H7 (cell line): ENCODE measurements around the gene TSSK2. TPM values are rescaled to one million over a fixed set of nuclear protein-coding genes. Genes with fewer than 3 reads are reported as not detected.

Experiments used
- DNase-seq: peaks from one replicate; pipeline ENCODE4 v3.0.0; 2012
- H3K27me3 ChIP-seq: 2 replicates; pipeline ENCODE4 v1.6.0; 2011; ENCODE audit warnings: mild to moderate bottlenecking, low read length; ENCODE audit not compliant: control insufficient read depth, insufficient read depth
- H3K36me3 ChIP-seq: replicated peaks from 2 replicates; pipeline ENCODE4 v1.5.1; 2011; ENCODE audit warnings: low read length; ENCODE audit not compliant: control insufficient read depth, insufficient read depth
- H3K4me3 ChIP-seq: 2 replicates; pipeline ENCODE4 v1.5.1; 2011; ENCODE audit warnings: low read depth, mild to moderate bottlenecking, control low read depth, low read length, moderate library complexity; ENCODE audit not compliant: insufficient read depth
- total RNA-seq: library from RNA; depleted of rRNA; stranded (reverse); fragments of >200 nt; shearing (Covaris generic); gene quantifications from 2 replicates; pipeline ENCODE4 v1.2.3, GENCODE V29; 2014

TSSK2 gene
- total RNA-seq, 1 experiment from 2014 or later = not detected

DNA sequence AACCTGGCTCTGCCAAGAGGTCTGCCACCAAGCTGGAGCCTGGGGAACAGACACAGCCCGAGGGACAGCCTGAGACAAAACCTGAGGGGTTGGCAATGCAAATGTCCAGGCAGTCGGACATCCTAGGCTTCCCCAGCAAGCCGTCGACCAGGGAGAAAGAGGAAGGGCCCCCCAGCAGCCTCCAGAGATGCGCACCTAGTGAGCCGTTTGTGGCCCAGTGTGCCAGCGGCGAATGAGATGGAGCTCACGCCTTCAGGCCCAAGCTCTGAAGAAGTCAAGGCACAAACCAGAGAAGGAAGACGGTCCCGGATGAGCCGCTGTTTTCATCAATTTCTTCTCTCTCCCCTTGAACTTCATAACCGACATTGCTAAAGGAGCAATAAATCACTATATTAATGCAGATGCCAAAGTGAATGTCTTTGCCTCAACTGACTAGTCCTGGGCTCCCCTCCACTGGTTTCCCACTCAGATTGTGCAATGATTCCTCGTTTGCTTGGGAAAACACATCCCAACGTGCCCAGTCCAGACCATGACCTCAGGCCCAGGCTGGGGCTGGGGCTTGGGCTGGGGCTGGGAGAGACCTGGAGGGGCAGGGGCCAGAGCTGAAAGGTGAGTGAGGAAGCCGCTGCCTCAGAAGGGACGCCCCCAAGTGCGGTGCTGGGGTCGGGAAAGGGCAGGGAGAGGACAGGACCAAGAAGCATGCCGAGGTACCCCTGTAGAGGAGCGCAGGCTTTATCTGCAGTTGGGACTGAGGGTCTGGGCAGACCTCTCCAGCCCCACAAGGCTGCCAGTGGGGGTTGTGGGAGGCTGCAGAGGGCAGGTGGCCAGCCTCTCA lies 5.4 kb upstream of the TSSK2 start:
- H3K27me3 ChIP-seq = no peaks in the 10 kb centered on the region
- DNase-seq = no peak
- no peak overlapping the region for H3K4me3 ChIP-seq
- no peaks in the 10 kb centered on the region for H3K36me3 ChIP-seq

GRCh38 chr22:19126309-19127273 lies 4.5 kb upstream of the TSSK2 start:
- no peak for DNase-seq
- no peaks in the 10 kb centered on the region for H3K36me3 ChIP-seq
- no peak overlapping the region for H3K4me3 ChIP-seq
- no peaks in the 10 kb centered on the region for H3K27me3 ChIP-seq

- H3K36me3 ChIP-seq = no peaks in the 10 kb centered on the region
- H3K27me3 ChIP-seq = no peaks in the 10 kb centered on the region
- H3K4me3 ChIP-seq = no peak overlapping the region
- no peak for DNase-seq
These were observed 3.6 kb upstream of the TSSK2 start for GRCh38 chr22:19127329-19128008.

DNA sequence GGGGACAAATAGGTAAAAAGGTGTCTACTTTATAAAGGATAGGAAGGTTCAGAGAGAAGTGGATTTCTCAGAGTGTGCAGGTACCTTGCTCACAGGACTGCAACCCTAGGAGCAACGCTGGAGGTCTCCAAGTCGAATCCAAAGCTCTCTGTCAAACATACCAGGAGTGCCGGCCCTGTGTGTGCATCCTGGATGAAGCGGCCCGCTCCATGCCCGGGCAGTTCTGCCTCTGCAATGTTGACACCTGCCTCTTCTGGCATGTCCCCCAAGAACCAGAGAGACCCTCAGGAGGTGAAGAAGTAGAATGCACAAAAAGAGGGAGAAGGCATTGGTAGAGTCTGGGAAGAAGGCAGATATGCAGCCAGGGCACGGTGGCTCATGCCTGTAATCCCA lies 3.1 kb upstream of the TSSK2 start:
- Histone ChIP-seq H3K36me3 (no peaks in the 10 kb centered on the region), H3K4me3 (no peak overlapping the region), H3K27me3 (no peaks in the 10 kb centered on the region)
- no peak for DNase-seq

DNA sequence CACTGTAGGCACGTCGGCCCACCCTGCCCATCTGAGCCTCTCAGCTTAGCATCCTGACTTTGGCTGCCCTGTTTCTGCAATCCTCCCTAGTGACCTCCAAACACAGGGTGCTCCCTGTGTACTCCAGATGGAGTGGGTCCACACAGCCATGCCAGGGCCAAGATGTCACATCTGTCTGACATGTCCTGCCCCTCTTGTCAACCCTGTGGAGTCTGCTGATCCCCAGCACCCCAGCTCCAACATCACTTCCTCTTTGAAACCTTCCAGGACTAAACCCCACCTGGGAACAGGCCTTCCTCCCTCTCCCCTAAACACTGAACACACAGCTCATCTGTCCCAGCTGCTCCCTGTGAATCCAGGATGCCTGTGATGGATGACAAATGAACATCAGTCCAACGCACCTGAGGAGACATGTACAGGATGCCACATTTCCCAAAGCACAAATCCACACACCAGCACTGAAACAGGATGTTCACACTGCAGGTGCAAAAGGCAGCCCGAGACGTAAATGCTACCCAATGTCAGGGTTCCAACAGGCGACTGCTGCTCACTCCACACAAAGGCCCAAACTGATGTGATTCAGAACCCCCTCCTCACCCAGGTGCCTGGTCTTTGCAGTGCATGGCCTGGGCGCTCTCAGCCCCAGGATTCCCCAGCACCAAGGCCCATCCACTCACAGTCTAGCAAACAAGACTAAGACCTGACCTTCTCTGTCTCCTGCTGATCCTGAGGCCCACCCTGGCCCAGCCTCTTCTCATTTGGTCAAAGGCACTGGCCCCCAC lies 2.0 kb upstream of the TSSK2 start:
- DNase-seq = no peak
- peaks cover 5% of the 10 kb centered on the region for H3K36me3 ChIP-seq
- no peak overlapping the region for H3K4me3 ChIP-seq
- no peaks in the 10 kb centered on the region for H3K27me3 ChIP-seq

- no peaks in the 10 kb centered on the region for H3K27me3 ChIP-seq
- H3K4me3 ChIP-seq = no peak overlapping the region
- DNase-seq = no peak
- peaks cover 6% of the 10 kb centered on the region for H3K36me3 ChIP-seq
These were observed 1.2 kb upstream of the TSSK2 start for GRCh38 chr22:19129871-19130270.

DNA sequence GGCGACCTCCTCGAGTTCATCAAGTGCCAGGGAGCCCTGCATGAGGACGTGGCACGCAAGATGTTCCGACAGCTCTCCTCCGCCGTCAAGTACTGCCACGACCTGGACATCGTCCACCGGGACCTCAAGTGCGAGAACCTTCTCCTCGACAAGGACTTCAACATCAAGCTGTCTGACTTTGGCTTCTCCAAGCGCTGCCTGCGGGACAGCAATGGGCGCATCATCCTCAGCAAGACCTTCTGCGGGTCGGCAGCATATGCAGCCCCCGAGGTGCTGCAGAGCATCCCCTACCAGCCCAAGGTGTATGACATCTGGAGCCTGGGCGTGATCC lies 542 bp downstream of the TSSK2 start:
- no peak overlapping the region for H3K4me3 ChIP-seq
- no peaks in the 10 kb centered on the region for H3K27me3 ChIP-seq
- H3K36me3 ChIP-seq = peaks cover 9% of the 10 kb centered on the region
- DNase-seq = no peak

- Histone ChIP-seq H3K36me3 (peaks cover 11% of the 10 kb centered on the region), H3K27me3 (no peaks in the 10 kb centered on the region), H3K4me3 (no peak overlapping the region)
- DNase-seq = no peak
These were observed 1.0 kb downstream of the TSSK2 start for GRCh38 chr22:19132153-19132552.

DNA sequence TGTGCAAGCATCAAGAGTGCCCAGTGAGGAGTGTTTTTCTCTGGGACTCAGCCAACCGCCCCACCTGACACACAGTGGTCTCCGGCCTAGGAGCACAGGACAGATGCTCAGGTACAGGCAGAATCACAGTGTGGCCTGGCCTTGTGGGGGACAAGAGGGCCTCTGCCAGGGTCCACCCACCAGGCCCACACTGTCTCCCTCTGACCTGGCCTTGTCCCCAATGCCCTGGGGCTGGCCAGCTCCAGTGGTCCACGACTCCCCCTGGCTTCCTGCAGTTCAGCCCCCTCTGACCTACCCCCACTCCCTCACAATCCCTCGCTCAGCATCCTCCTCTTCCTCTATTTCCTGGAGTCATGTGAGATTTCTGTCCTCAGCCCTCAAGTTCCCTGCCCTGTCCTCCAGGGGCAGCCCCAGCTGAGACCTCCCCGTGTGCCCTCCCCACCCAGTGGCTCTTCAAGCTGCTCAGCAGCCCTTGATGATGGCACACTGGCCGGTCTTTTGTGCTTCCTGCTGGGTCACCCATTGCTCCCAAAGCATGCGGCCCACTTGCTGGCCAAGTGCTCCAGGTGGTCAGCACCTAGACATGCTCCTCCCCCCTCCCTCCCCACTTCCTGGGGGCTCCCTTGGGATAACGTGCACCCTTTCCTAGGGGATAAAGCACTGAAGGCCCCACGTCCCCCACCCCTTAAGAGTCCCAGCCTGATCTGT lies 1.7 kb downstream of the TSSK2 start:
- Histone ChIP-seq H3K36me3 (peaks cover 12% of the 10 kb centered on the region), H3K27me3 (no peaks in the 10 kb centered on the region), H3K4me3 (no peak overlapping the region)
- no peak for DNase-seq

DNA sequence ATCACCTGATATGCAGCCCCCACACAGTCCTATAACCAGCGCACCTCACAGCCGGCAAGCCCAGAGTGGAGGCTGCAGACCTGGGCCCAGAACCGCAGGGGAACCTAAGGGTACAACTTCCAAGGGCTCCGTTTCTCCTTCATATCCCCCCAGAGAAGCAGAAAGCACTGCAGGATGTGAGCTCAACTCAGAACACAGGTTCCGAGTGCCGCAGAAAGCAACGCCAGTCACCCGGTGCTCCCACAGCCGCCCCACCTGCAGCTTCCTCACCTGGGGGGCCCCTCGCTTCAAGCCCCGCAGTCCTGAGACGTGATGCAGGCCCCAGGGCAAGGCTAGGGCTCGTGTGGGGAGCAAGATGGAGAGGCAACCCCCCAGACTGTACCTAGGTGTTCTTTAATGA lies 2.5 kb downstream of the TSSK2 start:
- no peak for DNase-seq
- Histone ChIP-seq H3K27me3 (no peaks in the 10 kb centered on the region), H3K4me3 (no peak overlapping the region), H3K36me3 (peaks cover 14% of the 10 kb centered on the region)

- no peak for DNase-seq
- no peak overlapping the region for H3K4me3 ChIP-seq
- H3K27me3 ChIP-seq = no peaks in the 10 kb centered on the region
- H3K36me3 ChIP-seq = peaks cover 17% of the 10 kb centered on the region
These were observed 3.2 kb downstream of the TSSK2 start for GRCh38 chr22:19134176-19134831.

DNA sequence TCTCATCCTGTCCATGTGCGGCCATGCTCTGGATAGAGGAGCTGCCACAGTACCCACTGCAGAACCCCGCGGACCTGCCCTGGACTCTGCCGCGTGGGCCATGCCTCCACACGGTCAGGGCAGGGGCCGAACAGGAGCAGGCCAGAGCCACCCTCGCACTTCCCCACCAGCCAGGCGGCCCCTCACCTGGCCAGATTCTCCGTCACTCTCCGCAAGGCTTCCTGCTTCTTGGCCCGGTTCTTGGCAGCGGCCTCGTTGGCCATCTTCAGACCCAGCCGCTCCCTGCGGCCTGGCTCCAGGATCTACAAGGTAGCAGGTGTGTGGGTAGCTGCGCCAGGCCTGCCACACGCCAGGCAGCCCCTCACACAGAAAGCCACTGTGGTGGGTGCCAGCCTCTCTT lies 3.8 kb downstream of the TSSK2 start:
- no peak for DNase-seq
- Histone ChIP-seq H3K27me3 (no peaks in the 10 kb centered on the region), H3K36me3 (peaks cover 23% of the 10 kb centered on the region), H3K4me3 (no peak overlapping the region)

GRCh38 chr22:19136915-19137314 lies 5.8 kb downstream of the TSSK2 start:
- H3K36me3 ChIP-seq = peaks cover 35% of the 10 kb centered on the region
- no peak overlapping the region for H3K4me3 ChIP-seq
- no peak for DNase-seq
- H3K27me3 ChIP-seq = no peaks in the 10 kb centered on the region
